GM18511 (cell line): ENCODE measurements around the gene CRTAC1.
"Not testable (repeated sequence)": the region's sequence is repeated elsewhere in the genome, so short reads cannot be mapped to it uniquely, and the experiment has no call there.

ENCODE experiments used
- ATAC-seq: cut with Tn5 transposase; IDR thresholded peaks from one replicate; pipeline ENCODE4 v1.9.1; 2021; ENCODE audit warnings: mild to moderate bottlenecking, moderate library complexity; ENCODE audit not compliant: unreplicated experiment

Gene CRTAC1

DNA sequence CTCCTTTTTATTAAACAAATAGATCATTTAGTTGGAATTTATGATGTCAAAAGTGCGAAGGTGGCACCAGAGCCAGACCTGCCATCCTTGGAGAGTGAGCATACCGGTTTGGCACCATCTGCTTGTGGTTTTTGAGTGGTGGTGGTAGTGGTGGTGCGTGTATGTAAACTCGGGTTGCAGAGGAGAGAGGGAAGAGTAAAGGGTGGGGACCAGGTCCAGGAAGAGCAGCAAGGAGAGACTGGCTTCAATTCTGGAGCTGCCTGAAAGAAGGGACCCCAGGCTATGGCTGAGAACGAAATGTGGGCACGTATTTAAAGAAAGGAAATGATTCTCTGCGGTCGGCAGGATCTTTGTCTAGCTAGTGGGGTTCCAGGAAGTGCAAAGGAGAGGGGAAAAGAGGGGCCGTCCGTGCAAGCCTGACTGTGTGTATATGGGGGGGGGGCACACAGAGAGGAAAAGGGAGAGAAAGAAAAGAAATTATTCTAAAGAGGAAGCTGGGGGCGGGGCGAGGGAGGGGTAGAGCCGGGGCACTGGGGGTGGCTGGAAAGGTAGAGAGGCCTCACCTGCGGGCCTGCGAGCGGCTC, 181.2 kb downstream of the CRTAC1 start:
- no peak for ATAC-seq

DNA sequence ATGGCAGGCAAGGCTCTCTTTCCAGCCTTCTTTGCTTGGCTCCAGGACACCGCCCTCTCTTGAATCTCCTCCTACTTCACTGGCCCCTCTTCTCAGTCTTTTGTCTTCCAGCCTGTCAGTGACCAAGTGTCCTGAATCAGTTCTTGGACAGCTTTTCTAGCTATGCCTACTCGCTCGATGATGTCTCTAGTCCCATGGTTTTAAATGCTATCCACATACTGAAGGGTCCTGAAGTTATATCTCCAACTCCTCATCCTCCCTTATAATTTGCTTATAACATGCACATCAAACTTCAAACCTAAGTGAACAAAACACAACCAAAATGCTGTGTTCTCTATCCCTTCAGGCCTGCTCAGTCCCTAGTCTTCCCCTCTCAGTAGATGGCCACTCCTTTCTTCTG, 185.7 kb downstream of the CRTAC1 start:
- no peak for ATAC-seq

DNA sequence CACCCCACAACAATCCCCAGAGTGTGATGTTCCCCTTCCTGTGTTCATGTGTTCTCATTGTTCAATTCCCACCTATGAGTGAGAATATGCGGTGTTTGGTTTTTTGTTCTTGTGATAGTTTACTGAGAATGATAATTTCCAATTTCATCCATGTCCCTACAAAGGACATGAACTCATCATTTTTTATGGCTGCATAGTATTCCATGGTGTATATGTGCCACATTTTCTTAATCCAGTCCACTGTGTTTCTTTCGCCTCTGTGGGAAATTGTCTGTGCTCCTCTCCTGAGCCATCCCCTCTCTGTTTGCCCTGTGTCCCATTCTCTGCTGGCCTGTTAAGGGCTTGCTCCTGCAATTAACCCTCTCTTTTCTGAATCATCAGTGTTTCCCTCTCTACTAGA, 186.4 kb downstream of the CRTAC1 start:
- not testable (repeated sequence) for ATAC-seq

DNA sequence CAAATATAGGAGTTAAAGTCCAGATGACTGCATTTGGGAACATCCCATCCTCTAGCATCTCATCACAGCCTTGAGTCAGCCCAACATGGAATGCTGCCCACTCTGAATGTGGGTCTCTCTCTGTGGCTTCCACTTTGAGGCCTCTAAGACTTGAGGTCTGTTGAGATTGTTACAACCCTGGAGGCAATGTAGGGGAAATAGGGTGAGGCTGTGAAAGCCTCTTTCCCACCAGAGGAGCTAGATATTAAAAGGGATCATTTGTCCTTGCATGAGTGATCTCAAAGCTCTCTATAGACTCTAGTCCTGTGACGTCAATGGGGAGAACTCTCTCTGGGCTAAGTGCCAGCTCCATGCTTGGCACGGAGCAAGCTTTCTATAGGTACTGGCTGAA, 187.1 kb downstream of the CRTAC1 start:
- no peak for ATAC-seq

DNA sequence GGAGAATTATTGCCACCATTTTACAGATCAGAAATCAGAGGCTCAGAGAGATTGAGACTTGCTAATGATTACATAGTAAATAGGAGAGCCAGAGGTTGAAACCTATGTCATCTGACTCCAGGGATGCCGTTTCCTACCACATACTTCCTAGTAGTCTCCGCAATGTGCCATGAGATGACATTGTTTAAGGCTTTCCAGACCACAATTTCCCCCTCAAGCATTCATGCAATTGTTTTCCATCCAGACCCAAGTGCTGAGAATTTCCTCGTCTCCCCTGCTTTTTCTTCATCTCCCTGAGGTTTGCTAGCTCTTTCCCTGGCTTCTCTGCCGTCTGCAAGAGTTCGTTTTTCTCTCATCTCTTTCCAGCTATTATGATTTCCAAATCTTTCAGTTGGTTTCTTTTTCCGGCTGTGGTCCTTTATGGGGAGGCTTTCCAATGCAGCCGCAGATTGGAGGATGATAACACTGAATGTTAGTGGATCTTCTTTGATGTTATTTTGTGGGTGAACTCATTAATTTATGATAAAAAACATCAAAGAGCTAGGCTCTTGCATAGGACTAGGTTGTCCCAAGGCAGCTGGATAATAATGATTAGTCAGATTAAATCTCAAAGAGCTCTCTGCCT, 187.7 kb downstream of the CRTAC1 start:
- no peak for ATAC-seq

DNA sequence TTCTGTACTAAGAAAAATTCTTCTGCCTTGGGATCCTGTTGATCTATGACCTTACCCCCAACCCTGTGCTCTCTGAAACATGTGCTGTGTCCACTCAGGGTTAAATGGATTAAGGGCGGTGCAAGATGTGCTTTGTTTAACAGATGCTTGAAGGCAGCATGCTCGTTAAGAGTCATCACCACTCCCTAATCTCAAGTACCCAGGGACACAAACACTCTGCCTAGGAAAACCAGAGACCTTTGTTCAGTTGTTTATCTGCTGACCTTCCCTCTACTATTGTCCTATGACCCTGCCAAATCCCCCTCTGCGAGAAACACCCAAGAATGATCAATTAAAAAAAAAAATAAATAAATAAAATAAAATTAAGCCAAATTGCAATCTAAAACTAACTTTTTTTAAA, 188.3 kb downstream of the CRTAC1 start:
- not testable (repeated sequence) for ATAC-seq

DNA sequence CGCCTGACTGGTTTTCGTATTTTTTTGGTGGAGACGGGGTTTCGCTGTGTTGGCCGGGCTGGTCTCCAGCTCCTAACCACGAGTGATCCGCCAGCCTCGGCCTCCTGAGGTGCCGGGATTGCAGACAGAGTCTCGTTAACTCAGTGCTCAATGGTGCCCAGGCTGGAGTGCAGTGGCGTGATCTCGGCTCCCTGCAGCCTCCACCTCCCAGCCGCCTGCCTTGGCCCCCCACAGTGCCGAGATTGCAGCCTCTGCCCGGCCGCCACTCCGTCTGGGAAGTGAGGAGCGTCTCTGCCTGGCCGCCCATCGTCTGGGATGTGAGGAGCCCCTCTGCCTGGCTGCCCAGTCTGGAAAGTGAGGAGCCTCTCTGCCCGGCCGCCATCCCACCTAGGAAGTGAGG, 189.3 kb downstream of the CRTAC1 start:
- ATAC-seq, result not testable (repeated sequence)

DNA sequence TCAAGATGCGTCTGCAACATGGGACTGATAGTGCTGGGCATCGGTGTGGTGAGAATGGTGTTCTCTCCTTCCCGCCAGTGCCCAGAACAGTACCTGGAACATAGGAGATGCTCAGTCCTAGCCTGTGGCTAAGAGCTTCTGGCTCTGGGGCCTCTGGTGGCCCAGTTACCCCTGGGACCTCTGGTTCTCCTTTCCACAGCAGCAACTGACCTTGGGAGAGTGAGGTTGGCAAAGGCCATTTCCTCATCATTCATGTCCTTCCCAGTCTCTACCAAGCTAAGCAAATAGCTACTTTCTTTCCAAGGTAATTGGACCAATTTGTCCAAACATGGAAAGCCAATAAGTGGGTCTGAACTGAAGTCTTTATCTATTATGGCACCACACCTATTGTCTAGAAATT, 192.3 kb downstream of the CRTAC1 start:
- no peak for ATAC-seq

DNA sequence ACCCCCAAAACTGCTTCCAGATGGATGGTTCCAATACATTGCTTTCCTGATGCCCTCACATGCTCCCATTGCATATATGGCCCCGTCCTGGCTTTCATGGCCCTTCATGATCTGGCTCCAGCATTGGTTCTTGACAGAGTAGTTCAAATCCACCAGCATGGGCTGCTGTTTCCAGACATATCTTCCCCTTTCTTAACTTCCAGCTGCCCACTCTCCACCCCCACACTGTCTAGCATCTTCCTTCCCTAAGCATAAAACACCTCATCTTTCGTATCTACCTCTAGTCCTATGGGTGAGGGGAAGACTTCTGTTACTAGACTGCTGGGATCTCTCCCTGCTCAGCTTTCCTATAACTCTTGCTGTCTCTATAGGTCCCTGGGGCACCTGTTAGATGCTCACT, 194.0 kb downstream of the CRTAC1 start:
- ATAC-seq, result no peak

DNA sequence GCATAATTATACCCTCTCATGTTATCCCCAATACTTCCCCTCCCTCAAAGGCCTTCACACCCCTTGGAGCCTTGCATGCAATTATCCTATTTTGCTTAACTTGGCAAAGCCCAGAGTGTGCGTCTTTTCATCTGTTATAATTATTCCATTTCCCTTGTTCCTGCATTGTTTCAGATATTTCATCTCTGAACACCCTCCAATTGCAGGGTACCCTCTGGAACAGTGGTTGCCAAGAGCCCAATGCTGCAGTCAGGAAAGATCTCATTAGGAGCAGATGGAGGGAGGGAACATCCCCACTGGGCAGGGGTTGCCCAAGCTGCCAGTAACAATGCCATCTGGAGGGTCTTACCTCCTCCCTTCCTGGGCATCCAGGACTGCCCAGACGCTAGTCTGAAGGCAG, 199.2 kb downstream of the CRTAC1 start:
- ATAC-seq, result no peak

DNA sequence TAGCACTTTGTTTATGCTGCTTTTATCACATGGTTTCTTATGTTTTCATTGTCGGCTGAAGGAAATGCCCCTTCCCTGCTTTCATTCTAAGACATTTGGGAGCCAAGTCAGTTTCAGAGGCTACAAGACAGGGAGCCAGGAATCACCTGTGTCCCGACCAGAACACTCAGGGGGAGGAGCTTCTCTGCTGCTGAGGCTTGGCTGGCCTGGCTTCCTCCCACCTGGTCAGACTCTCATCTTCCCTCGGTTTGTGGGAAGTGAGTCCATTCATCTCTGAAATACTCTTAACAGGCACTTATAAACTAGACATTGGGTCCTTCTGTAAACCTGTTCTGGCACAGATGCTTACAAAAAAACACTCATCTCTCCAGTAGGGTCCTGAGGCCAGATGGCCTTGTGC, 200.4 kb downstream of the CRTAC1 start:
- ATAC-seq, result no peak

DNA sequence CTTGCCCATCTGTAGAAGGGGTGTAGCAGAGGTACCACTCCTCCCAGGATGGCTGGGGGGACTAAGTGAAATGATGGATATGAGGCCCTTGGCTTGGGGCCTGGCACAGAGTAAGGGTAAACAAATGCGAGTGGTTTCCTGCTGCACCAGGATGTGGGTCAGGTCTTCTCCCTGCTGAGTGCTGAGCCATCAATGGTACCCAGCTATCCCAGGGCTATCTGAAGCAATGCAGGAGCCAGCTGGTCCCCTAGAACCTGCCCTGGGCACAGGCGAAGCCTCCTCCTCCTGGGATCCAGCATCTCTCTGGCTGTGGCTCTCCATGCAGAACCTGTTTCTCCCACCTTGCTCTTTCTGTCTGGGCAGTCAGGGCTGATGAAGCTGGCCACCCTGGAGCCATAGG, 201.7 kb downstream of the CRTAC1 start:
- ATAC-seq, result no peak

DNA sequence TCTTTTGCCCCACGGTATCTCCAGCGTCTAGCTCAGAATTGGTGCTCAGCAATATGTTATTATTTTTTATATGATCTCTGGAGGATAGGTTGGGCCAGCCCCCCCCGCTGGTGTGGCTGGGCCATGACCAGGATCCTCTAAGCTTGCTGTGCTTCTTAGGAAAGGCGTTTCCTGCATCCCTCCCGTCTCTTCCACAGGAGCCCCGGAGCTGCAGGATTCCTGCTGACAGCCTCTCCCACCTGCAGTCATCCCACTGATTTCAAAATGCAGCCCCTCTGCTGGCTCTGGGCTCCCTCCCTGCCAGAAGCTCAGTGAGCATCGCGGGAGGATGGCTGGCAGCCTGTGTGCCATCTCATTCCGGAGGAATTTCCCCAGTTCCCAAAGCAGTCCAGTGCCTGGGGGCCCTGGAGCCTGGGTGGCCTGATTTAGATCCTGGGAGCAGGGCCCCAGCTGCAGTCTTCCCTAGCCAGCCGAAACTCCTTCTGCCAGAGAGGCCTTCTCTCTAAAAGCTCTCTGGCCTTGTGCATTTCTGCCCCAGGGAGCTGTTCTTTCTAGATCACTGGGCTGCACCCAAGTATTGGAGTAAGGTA, 202.6 kb downstream of the CRTAC1 start:
- no peak for ATAC-seq

DNA sequence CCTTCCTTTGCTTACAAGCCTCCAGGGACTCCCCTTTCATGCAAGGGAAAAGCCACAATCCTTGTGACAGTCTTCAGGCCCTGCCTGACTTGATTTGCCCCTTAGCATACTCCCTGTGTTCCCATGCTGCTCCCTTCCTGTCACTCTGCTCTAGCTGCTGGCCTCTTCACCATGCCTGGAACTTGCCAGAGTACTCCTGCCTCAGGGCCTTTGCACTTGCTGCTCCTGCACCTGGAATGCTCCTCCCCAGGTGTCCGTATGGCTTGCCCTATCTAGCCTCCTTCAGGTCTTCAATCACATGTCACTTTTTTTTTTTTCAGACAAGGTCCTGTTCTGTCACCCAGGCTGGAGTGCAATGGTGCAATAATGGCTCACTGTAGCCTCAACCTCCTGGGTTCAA, 203.5 kb downstream of the CRTAC1 start:
- ATAC-seq, result no peak

DNA sequence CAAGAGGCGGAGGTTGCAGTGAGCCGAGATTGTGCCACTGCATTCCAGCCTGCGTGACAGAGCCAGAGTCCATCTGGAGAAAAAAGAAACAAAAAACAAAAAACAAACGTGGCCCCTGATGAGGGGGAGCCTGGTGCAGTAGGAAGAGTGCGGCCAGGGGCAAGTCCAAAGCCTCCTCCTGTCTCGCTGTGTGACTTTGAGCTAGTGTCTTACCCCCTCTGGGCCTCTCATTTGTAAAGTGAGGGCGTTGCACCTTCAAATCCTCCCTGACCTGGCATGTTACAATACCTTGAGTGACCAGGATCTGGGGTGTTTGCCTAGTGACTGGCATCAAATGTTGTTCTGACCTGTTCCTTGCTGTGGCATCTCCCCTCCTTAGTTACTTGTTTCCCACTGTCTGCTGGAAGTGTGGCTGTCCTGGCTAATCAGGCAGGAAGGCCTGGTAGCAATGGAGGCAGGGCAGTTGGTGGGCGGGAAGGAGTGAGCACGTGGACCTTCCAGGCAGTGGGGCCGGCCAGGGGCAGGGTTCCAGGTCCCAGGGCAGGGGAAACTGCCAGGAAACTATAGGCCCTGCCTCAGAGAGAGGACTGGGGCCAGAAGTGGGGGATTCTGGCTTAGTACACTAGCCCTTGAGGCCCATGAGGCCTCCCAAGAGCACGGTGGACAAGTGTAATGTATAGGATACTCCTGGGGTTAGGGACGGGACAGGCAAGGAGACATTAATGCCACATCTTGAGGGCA, 205.2 kb downstream of the CRTAC1 start:
- no peak for ATAC-seq

DNA sequence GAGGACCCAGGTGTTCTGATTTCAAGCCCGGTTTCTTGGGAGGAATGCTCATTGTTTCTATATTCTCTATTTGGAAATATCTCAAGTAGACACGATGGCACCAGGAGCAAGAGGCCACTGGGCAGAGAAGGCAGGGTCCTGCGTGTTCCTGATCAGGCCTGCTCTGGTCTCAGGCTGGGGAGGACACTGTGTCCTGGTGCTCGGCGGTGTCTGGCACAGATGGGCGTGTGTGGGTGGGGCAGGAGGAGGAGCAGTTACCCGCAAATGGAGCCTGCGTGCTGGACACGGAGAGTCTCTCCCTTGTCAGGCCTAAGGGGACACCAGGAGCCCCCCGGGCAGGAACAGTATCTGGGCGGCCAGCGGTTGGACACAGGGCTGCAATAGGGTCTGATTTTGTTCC, 206.7 kb downstream of the CRTAC1 start:
- ATAC-seq, result no peak

DNA sequence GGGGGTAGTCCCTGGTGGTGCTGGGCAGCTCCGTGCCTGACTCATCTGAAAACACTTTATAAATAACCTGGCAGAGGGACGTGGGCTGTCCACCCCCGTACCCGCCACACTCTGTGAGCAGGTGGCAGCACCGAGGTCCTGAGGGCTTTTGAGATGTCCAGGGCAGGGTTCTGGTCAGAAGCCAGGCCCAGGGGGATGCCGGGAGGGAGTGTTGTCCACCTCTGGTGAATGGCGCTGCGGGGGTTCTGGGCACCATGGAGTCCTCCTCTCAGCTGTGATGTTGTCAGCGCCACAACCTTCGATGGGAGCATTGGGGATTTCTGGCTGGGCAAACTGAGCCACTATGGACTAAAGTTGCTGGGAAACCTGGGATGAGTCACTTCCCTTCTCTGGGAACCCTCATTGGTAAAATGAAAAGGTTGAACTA, 208.1 kb downstream of the CRTAC1 start:
- ATAC-seq, result no peak

DNA sequence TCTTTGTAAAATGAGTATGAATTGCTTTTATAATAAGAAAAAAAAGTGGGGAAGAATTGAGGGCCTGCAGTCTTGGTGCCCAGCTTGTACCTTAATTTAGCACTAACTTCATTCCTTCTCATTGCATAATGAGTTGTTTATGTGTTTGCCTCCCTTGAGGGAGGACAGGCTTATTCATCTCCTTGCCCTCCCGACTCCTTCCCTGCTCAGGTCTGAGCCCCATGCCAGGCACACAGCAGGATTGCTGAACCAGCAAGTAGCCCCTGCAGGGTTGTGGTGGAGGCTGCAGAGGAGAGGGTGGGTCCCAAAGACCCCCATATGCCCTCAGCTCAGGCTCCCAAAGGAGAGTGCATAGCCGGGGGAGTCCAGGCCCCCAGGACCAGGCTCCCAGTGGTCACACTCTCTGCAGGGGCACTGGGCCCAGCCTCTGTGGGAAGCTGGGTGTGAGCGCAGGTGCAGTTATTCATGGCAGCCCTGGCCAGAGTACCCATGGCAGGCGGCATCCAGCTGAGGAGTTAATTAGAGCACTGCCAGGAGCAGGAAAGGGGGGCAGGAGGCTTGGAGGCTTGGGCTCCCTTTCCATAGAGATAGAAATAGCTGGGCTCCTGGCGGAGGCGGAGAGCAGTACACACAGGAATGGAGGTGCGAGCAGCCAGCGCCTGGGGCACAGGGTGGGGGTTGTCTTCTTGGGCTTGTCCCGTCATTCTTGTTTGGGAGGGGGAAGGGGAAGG, 208.9 kb downstream of the CRTAC1 start:
- no peak for ATAC-seq

DNA sequence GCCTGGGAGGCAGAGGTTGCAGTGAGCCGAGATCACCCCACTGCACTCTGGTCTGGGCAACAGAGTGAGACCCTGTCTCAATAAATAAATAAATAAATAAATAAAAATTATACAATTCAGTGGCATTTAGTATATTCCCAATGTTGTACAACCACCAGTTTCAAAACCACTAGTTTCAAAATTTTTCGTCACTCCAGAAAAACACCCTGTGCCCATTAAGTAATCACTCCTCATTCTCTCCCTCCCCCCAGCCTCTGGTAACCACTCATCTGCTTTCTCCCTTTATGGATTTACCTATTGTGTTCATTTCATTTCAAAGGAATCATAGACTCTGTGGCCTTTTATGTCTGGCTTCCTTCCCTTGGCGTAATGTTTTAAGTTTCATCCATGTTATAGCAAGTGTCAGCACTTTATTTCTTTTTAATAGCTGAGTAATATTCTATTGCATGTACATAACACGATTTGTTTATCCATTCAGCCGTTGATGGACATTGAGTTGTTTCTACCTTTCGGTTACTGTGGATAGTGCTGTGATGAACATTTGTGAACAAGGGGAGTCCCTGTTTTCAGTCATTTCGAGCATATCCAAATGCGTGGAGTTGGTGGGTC, 210.2 kb downstream of the CRTAC1 start:
- no peak for ATAC-seq

DNA sequence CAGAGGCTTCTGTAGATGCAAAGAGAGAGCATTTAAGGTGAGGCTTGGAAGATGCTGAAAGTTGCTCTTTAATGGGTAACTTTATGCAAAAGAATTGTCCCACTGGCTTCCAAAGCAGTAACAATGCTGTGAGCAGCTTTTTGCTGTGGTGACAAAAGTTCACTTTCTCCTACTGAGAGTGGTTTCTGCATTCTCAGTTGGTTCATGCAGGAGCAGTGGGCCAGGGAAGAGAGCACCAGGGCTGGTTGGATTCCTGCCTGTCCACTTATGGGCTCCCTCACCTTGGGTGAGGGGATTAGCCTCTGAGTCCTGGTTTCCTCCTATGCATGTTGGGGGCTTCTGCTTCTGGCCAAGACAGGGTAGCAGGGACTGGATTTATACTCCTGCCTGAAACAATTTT, 211.8 kb downstream of the CRTAC1 start:
- no peak for ATAC-seq

DNA sequence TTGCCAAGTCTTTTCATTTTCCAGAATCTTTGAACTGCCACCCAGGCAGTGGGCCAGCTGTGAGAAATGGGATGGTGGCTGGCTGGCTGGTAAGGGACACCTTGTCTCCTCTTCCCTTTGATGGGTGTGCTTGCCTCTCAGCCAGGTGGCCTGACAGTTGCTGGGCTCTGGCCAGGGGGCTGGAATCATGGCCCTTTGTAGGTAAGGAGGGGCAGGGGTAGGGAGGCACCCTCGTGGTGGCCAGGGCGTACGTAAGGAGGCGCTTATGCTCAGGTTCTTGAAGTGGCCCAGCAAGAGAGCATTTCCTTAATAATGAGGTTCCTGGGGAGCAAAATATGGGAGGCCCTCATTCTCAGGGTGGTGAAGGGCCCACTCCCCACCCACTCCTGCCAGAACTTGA, 213.8 kb downstream of the CRTAC1 start:
- no peak for ATAC-seq
